DMS 273 treated with DMSO at 0.1 percent for 48 hours (cell line): ENCODE results near the gene ZNF287.
"Not testable (repeated sequence)": the region's sequence is repeated elsewhere in the genome, so short reads cannot be mapped to it uniquely, and the experiment has no call there.

ENCODE experiments used
- DNase-seq: peaks from one replicate; lab custom pipeline; 2025; lab: John Stamatoyannopoulos, UW

Gene ZNF287

DNA sequence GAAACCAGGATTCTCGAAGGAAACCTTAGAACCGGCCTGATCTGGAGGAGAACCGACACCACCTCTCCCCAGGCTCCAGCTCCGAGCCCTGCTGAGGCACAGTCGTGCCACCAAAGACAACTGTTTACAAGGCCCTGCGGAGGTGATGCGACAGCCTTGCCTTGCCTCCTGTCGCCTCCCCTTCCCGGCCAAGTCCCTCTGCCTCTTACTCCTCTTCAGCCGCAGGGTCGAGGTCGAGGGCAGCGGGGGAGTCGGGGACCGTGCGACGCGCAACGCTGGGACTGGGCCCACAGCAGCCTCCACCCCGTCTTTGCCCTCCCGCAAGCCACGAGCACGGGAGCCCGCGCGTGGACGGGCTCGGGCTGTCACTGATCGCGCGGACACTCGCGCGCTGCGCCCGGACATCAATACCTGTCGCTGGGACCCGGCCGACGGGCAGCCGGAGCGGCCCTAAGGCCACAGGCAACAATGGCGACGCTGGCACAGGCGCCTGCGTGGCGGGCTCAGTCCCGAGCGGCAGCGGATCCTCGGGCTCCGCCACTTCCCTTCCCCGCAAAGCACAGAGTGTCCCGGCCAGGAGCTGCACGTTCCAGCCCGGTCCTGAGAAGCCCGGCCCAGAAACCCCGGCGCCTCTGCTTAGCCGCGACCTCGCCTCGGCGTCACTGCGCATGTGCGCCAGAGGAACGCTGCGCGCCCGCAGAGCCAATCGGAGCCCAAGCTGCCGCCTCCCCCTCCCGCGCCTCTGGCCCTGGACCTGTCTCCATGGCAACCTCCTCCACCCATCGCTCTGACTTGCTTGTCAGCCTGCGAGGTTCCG lies at the start of gene ZNF287:
ZNF287 (minus strand) TSS at position 664 of the 817 bp plus-strand sequence. CDS start 1,473 bp downstream, outside the sequence.
- peak; percentile 82 for DNase-seq

GRCh38 chr17:16617481-16618060 lies 48.6 kb upstream of the ZNF287 start:
- DNase-seq = no peak

DNA sequence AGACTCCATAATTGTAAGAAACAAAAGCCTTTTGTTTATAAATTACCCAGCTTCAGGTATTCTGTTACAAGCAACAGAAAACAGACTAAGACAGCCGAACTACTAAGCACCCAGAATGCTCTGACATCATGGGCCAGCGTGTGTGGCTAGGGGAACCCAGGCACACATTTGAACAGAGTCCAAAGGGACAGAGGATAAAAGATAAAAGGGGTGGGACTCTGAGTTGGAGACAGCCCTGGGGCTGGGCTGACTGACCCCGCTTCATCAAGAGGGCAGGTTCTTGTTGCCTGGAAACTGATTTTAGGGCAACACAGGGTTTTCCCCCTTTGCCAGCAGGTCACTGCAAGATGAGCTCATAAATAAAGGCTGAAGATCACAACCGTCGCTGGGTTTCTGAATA lies 30.5 kb upstream of the ZNF287 start:
- DNase-seq = no peak

DNA sequence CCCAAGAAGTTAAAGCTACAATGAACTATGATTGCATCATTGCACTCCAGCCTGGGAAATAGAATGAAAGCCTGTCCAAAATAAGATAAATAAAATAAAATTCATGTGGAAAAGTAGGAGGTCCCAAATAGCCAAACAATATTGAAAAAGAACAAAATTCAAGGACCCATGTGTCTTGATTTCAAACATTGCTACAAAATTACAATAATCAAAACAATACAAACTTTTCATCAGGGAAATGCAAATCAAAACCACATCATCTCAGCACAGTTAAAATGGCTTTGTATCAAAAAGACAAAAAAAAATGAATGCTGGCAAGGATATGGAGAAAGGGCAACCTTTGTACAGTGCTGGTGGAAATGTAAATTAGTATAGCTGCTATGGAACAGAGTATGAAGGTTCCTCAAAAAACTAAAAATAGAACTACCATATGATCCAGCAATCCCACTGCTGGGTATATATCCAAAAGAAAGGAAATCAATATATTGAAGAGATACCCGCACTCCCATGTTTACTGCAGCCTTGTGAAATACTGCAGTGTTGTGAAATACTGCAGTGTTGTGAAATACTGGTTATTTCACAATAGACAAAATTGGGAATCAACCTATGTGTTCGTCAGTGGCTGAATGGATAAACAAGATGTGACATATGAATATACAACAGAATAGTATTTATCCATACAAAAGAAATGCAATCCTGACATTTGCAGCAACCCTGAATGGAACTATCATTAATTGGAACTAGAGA lies 24.5 kb upstream of the ZNF287 start:
- DNase-seq = no peak

- peak; percentile 64 for DNase-seq
Observed at GRCh38 chr17:16589097-16589969, 20.3 kb upstream of the ZNF287 start.

DNA sequence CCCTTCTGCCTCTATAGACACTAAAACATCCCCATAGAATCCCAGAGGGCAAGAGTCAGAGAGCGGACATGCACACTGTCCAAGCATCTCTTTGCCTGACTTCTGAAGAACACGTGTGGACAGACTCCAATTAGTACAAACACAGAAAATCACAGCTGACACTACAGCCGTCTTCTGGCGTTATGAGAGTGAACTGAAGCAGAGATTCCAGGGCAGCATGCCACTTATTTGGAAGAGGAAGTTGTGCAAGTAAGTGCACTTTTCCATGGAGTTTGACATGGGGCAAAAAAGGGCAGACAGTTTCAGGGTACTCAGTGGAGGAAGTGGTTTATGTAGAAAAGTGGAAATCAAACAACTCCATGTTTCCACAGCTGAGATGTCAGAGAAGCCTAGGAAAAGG lies 16.8 kb upstream of the ZNF287 start:
- DNase-seq = no peak

GRCh38 chr17:16584273-16584995 lies 15.4 kb upstream of the ZNF287 start:
- peak; percentile 36 for DNase-seq

GRCh38 chr17:16583781-16584180 lies 14.8 kb upstream of the ZNF287 start:
- DNase-seq = no peak

- no peak for DNase-seq
Observed at GRCh38 chr17:16573466-16573865, 4.5 kb upstream of the ZNF287 start.

DNA sequence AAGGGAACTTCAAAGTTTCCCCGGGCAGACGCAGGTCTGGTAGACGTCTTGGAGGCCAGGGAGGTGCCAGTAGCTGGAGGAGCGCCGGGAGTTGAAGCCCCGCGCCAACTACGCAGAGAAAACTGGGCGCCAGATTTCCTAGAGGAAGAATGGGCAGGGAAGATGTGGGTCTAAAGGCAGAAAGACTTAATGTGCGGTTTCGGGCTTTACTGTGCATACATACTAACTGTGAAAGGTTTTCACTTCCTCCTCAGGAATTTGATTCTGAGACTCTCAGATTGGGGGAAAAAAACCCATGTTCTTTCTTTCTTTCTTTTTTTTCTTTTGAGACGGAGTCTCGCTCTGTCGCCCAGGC lies 331 bp upstream of the ZNF287 start:
- DNase-seq = no peak

GRCh38 chr17:16552637-16553045 lies 16.4 kb downstream of the ZNF287 start:
- no peak for DNase-seq

DNA sequence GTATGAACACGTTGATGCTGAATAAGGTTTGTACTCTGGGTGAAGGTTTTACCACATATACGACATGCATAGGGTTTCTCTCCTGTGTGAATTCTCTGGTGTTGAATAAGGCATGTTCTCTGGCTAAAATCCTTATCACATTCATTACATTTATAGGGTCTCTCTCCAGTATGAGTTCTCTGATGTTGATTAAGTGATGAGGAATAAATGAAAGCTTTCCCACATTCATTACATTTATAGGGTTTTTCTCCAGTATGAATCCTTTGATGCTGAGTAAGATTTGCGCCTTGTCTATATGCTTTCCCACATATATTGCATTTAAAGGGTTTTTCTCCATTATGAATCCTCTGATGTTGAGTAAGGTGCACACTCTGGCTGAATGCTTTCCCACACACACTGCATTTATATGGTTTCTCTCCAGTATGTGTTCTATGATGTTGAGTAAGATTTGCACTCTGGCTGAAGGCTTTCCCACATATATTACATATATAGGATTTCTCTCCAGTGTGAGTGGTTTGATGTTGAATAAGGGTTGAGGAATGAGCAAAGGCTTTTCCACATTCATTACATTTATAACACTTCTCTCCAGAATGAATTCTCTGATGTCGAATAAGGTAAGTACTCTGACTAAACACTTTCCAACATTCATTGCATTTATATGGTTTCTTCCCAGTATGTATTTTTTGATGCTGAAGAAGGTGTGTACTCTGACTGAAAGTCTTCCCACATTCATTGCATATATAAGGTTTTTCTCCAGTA lies 16.9 kb downstream of the ZNF287 start:
- DNase-seq = no peak

DNA sequence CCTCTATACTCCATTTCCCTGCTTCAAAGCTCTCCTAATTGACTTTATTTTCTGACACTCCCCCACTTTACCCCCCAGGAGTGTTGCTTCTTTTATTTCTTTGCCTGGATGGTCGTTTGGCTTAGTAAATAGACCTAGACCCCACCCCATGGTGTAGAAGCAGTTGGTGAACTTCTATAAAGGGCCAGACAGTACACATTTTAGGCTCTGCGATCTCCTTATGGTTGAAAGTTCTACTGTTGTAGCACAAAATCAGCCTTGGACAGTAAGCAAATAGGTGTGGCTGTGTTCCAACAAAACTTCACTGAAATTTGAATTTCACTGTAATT lies 31.9 kb downstream of the ZNF287 start:
- DNase-seq = no peak

GRCh38 chr17:16534236-16534635 lies 34.8 kb downstream of the ZNF287 start:
- DNase-seq = no peak

- no peak for DNase-seq
Observed at GRCh38 chr17:16529906-16530305, 39.1 kb downstream of the ZNF287 start.

DNA sequence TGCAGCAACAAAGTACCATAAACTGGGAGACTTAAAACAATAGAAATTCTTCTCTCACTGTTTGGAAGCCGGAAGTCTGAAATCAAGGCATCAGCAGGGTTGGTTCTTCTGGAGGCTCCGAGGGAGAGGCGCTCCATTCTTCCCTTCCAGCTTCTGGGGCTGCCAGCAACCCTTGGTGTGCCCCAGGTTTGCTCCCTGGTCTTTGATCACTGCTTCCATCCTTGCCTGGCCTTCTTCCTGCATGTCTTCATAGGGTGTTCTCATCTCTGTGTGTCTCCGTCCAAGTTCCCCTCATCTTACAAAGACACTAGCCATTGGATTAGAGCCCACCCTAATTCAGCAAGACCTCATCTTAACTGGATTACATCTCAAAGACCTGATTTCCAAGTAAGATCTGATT lies 41.7 kb downstream of the ZNF287 start:
- no peak for DNase-seq

GRCh38 chr17:16525556-16525955 lies 43.4 kb downstream of the ZNF287 start:
- DNase-seq = not testable (repeated sequence)

DNA sequence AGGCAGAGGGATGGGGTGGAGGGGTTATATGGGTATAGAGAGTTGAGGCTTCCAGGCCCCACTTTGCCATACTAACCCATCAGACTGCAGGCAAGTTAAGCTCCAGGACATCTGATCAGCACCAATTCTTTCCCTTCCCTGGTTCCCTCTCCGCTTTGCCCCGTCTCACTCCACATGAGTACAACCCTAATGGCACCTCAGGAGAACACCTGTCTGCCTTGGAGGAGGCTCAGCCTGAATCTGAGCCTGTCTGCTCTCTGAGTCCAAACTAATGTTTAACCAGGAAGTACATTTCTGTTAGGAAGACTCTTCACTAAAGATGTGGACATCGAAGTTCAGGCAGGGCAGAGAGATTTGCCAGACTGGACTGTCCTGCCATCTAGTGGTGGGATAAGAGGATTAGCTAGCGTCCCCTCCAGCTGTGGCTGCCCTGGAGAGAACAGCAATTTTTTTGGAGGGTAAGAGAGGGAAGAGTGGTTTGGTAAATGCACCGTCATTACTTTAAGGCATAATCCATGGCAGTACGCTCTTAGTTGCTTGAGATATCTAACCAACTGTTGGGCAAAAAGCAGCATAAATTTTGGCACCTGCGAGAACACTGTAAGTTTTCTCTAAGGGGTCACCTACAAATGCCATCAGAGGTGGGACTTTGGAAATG lies 47.8 kb downstream of the ZNF287 start:
- peak; percentile 3 for DNase-seq

- no peak for DNase-seq
Observed at GRCh38 chr17:16519021-16519420, 50.0 kb downstream of the ZNF287 start.

DNA sequence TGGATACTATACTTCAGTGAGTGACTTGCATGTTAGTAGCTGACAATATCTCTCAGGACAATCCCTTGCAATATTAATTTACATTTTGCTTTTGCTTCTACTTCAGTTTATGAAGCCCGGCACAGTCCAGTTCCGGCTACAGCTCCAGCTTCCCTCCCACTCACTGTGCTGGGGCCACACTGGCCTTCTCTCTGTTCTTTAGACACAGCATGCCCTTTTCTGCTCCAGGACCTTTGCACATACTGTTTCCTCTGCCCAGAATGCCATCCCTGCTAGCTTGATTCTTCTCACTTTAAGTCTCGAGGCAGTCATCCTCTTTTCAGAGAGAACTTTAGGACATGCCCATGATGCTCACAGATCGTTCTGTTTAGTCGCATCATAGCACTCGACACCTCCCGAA lies 51.5 kb downstream of the ZNF287 start:
- no peak for DNase-seq
